ENCODE data around the gene TENM4. TPM values are rescaled to one million over a fixed set of nuclear protein-coding genes. Genes with fewer than 3 reads are reported as not detected.

Gene TENM4
- total and polyA plus RNA-seq, 2 of the 13 experiments (the other 11 are each of a cell fraction or from before 2014, with no cell fraction given) = not detected

DNA sequence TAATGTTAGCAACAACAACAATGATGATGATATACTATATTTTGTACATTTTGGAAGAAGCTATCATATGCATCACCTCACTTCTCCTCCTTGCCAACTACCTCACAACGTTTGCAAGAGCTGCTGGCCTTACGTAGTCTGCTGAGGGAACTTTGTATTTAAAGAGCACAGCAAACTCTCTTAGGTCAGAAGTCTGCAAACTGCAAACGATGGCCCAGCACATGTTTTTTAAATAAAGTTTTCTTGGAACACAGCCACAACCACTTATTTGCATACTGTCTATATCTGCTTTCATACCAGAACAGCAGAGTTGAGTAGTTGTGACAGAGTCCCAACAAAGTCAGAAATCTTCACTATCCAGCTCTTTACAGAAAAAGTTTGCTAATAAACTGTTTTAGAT lies 261.7 kb downstream of the TENM4 start (continued):
- no peak for TF ChIP-seq KLF6 (CRISPR knock-in tag; IDR thresholded peaks at IDR 0.05)
- no peak for TF ChIP-seq ZNF24 (IDR thresholded peaks at IDR 0.05)
- TF ChIP-seq, protein P1, sequence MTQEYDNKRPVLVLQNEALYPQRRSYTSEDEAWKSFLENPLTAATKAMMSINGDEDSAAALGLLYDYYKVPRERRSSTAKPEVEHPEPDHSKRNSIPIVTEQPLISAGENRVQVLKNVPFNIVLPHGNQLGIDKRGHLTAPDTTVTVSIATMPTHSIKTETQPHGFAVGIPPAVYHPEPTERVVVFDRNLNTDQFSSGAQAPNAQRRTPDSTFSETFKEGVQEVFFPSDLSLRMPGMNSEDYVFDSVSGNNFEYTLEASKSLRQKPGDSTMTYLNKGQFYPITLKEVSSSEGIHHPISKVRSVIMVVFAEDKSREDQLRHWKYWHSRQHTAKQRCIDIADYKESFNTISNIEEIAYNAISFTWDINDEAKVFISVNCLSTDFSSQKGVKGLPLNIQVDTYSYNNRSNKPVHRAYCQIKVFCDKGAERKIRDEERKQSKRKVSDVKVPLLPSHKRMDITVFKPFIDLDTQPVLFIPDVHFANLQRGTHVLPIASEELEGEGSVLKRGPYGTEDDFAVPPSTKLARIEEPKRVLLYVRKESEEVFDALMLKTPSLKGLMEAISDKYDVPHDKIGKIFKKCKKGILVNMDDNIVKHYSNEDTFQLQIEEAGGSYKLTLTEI (CRISPR knock-in tag; conservative IDR thresholded peaks at IDR 0.05) = no peak
- TF ChIP-seq, protein P2, sequence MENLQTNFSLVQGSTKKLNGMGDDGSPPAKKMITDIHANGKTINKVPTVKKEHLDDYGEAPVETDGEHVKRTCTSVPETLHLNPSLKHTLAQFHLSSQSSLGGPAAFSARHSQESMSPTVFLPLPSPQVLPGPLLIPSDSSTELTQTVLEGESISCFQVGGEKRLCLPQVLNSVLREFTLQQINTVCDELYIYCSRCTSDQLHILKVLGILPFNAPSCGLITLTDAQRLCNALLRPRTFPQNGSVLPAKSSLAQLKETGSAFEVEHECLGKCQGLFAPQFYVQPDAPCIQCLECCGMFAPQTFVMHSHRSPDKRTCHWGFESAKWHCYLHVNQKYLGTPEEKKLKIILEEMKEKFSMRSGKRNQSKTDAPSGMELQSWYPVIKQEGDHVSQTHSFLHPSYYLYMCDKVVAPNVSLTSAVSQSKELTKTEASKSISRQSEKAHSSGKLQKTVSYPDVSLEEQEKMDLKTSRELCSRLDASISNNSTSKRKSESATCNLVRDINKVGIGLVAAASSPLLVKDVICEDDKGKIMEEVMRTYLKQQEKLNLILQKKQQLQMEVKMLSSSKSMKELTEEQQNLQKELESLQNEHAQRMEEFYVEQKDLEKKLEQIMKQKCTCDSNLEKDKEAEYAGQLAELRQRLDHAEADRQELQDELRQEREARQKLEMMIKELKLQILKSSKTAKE (CRISPR knock-in tag; IDR thresholded peaks at IDR 0.05; ENCODE audit: borderline replicate concordance) = no peak
- TF ChIP-seq MIXL1 (CRISPR knock-in tag; IDR thresholded peaks at IDR 0.05) = no peak

DNA sequence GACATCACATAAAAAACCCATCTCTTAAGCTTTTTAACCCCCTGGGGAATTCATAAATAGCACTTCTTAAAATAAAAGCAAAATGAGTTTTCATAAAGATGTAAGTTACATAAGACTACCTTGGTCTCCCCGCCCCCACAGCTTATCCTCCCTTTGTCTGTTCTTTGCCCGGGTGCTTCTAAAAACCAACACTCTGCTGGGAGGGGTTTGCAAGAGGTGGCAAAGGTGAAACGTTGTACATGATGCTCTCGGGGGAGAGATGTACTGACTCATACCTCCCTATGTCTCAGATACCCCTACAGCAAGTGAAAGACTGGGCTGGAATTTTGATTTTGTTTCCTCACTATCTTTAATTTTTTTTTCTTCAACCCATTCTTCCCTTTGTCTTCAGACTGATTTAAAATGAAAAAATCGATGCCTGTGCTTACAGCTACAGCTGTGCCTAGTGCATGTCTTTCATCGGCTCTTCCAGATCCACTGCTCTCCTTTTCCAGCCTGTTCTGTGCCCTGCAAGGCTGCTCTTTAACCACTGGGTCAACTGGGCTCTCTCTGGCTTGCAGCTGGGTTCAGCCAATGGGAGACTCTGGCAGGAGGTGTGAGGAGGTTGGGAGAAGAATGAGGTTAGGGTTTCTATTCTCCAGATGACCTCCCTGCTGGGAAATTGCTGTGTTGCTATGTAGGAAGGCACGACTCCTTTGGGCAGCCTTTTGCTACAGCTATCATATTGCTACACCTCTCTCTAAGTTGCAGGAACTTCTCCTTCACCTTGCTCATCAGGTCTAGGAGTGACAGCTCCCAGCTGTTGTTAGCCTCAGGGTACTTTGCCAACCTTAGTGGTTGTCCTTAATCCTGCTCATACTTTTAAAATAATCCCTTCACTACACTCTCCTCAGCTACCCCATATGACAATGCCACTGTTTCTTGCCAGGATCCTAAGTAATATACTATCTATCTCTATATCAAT lies 266.5 kb downstream of the TENM4 start:
- CTCF ChIA-PET (ENCODE audit: low intra/inter-chr PET ratio, low total read pairs) = no interaction called here
- Histone ChIP-seq H3K4me3 (replicated peaks in 1 of 3; ENCODE audit: insufficient read depth in 1 of 3, low read depth in 2 of 3, low read length in 3 of 3) (no peak overlapping the region), H3K27me3 (ENCODE audit: control insufficient read depth in 1 of 2, insufficient read depth in 2 of 2, low read length in 2 of 2) (peaks cover 0 to 4% of the 10 kb centered on the region in 2 experiments; a peak in 2 of 5 replicates), H4K20me1 (ENCODE audit: insufficient read depth, low read length) (no peaks in the 10 kb centered on the region), H3K4me1 (ENCODE audit: insufficient read depth, low read length) (no peaks in the 10 kb centered on the region), H3K9ac (ENCODE audit: insufficient read depth, low read depth, low read length) (no peak overlapping the region), H3K4me2 (ENCODE audit: low read depth, low read length) (no peak overlapping the region), H2AFZ (ENCODE audit: low read length) (no peak overlapping the region), H3K36me3 (replicated peaks in 1 of 2; ENCODE audit: control insufficient read depth in 1 of 2, insufficient read depth in 2 of 2, low read length in 2 of 2) (no peaks in the 10 kb centered on the region), H3K9me3 (ENCODE audit: low read length) (no peaks in the 10 kb centered on the region), H3K79me2 (ENCODE audit: insufficient read depth, low read length) (no peaks in the 10 kb centered on the region), H3K27ac (ENCODE audit: extremely low read length, insufficient read depth, low read length) (no peak overlapping the region)
- no peak for DNase-seq (ENCODE audit: low spot score)
- ATAC-seq = no peak
- POLR2A ChIA-PET = no interaction called here
- WGBS (ENCODE audit: low lambda C conversion rate) = 15% methylated on average over 7 of the region's 7 CpGs
- TF ChIP-seq, protein P3, sequence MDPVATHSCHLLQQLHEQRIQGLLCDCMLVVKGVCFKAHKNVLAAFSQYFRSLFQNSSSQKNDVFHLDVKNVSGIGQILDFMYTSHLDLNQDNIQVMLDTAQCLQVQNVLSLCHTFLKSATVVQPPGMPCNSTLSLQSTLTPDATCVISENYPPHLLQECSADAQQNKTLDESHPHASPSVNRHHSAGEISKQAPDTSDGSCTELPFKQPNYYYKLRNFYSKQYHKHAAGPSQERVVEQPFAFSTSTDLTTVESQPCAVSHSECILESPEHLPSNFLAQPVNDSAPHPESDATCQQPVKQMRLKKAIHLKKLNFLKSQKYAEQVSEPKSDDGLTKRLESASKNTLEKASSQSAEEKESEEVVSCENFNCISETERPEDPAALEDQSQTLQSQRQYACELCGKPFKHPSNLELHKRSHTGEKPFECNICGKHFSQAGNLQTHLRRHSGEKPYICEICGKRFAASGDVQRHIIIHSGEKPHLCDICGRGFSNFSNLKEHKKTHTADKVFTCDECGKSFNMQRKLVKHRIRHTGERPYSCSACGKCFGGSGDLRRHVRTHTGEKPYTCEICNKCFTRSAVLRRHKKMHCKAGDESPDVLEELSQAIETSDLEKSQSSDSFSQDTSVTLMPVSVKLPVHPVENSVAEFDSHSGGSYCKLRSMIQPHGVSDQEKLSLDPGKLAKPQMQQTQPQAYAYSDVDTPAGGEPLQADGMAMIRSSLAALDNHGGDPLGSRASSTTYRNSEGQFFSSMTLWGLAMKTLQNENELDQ (CRISPR knock-in tag; IDR thresholded peaks at IDR 0.05; ENCODE audit: borderline replicate concordance) = no peak
- TF ChIP-seq SRSF9 (IDR thresholded peaks at IDR 0.05; ENCODE audit: borderline replicate concordance, insufficient read depth, low read depth, low read length, poor library complexity, severe bottlenecking) = no peak
- TF ChIP-seq, protein P4, sequence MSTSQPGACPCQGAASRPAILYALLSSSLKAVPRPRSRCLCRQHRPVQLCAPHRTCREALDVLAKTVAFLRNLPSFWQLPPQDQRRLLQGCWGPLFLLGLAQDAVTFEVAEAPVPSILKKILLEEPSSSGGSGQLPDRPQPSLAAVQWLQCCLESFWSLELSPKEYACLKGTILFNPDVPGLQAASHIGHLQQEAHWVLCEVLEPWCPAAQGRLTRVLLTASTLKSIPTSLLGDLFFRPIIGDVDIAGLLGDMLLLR (CRISPR knock-in tag; IDR thresholded peaks at IDR 0.05) = no peak
- in situ Hi-C loops (cut with HindIII; ENCODE audit: extremely low pct_ligation_motif_present, low pct_unique_long_range_greater_than_20kb) = no loop called here
- FAIRE-seq = no peak
- no TSS peak for BruUV-seq (replicated peaks)
- intact Hi-C loops (cut with micrococcal nuclease; ENCODE audit: unreplicated experiment) = no loop called here

Measured in HepG2 (cell line).